Loucy (cell line): ENCODE measurements around the gene MUC6.

Source experiments
- EZH2phosphoT487 ChIP-seq: fragments of 200-600 bp; IDR thresholded peaks from 2 replicates; pipeline ENCODE4 v1.6.1; 2018; ENCODE audit warnings: antibody characterized with exemption, mild to moderate bottlenecking, moderate library complexity, borderline replicate concordance
- TF ChIP-seq, protein P1 (sequence below): fragments of 200-600 bp; sonication (generic); conservative IDR thresholded peaks from 2 replicates; pipeline ENCODE4 v1.5.1; 2014; ENCODE audit warnings: mild to moderate bottlenecking, antibody characterized with exemption, low read length

DNA sequence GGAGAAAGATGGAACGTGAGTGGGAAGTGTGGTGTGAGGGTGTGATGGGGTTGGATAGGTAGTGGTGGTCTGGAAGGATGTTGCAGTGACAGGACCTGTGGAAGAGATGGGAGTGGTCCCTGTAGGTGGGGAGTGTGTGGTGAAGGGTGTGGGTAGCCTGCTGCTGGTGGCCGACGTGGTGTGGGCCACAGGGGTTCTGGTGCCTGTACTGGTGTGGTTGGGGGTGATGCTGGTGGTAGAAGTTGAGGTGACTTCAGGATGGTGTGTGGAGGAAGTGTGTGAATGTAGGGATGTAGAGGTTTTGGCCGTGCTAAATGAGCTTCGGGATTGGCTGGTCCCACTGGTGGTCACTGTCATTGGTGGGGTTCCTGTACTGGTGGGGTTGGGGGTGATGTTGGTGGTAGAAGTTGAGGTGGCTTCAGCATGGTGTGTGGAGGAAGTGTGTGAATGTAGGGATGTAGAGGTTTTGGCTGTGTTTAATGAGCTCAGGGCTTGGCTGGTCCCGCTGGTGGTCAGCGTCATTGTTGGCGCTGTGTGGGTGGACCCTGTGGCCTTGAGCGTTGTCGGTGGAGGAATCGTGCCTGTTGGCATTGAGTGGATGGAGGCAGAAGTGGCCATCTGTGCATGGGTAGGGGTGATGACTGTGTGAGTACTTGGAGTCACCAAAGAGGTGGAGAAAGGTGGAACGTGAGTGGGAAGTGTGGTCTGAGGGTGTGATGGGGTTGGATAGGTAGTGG is 19.1 kb downstream of the MUC6 start:
- TF ChIP-seq, protein P1, sequence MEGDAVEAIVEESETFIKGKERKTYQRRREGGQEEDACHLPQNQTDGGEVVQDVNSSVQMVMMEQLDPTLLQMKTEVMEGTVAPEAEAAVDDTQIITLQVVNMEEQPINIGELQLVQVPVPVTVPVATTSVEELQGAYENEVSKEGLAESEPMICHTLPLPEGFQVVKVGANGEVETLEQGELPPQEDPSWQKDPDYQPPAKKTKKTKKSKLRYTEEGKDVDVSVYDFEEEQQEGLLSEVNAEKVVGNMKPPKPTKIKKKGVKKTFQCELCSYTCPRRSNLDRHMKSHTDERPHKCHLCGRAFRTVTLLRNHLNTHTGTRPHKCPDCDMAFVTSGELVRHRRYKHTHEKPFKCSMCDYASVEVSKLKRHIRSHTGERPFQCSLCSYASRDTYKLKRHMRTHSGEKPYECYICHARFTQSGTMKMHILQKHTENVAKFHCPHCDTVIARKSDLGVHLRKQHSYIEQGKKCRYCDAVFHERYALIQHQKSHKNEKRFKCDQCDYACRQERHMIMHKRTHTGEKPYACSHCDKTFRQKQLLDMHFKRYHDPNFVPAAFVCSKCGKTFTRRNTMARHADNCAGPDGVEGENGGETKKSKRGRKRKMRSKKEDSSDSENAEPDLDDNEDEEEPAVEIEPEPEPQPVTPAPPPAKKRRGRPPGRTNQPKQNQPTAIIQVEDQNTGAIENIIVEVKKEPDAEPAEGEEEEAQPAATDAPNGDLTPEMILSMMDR = no peak
- TF ChIP-seq EZH2phosphoT487 = no peak
